Measurements from ENCODE around the gene ZNF260. TPM values are rescaled to one million over a fixed set of nuclear protein-coding genes. Genes with fewer than 3 reads are reported as not detected.

Gene ZNF260
- 4.0 and 6.0 TPM in 2 replicates for total RNA-seq

GRCh38 chr19:36528194-36528920 is at the start of gene ZNF260:
ZNF260 (minus strand) TSS chr19:36528271; CDS start chr19:36515238, 13,033 bp downstream.

GRCh38 chr19:36573020-36573894 is 45.2 kb upstream of the ZNF260 start, which contains the start of gene ZNF529:
ZNF529 (minus strand) TSS chr19:36573292; CDS start chr19:36572346, 946 bp downstream.

GRCh38 chr19:36489118-36489919 is 38.8 kb downstream of the ZNF260 start, which contains the start of gene ZNF566:
ZNF566 (minus strand) TSS chr19:36489561; CDS start chr19:36476557, 13,004 bp downstream.

Other genes starting within 250 kb of the ZNF260 start
- gene ZFP14, start 149.1 kb downstream of the ZNF260 start, total RNA-seq = 0.89 and 1.2 TPM in 2 replicates
- gene ZFP82, start 109.6 kb downstream of the ZNF260 start, total RNA-seq = 1.4 and 5.5 TPM in 2 replicates
- gene ZNF566, start 38.7 kb downstream of the ZNF260 start, total RNA-seq = 2.3 and 3.0 TPM in 2 replicates
- gene ZNF529, start 45.0 kb upstream of the ZNF260 start, total RNA-seq = 4.6 and 5.8 TPM in 2 replicates
- 8.1 and 9.6 TPM in 2 replicates for gene ZNF382, start 77.0 kb upstream of the ZNF260 start, total RNA-seq
- 4.0 and 6.0 TPM in 2 replicates for gene ZNF461, start 138.6 kb upstream of the ZNF260 start, total RNA-seq
- 2.5 and 13.0 TPM in 2 replicates for gene ZNF567, start 159.3 kb upstream of the ZNF260 start, total RNA-seq
- 0.29 and 0.35 TPM in 2 replicates for gene ZNF850, start 244.5 kb upstream of the ZNF260 start, total RNA-seq

Data from myometrial cell (primary cell).